SK-N-SH (cell line): ENCODE data around the gene HHIPL1. TPM values are rescaled to one million over a fixed set of nuclear protein-coding genes. Genes with fewer than 3 reads are reported as not detected.

Experiments used
- CTCF ChIA-PET: fragments of 300-600, 350-600 bp; formaldehyde crosslinking; extraction: SDS; loops from one replicate; lab custom pipeline; 2021; lab: Yijun Ruan, JAX
- POLR2A ChIA-PET: fragments of 350-600 bp; sonication (Branson Sonifier 250); formaldehyde crosslinking; extraction: SDS; loops from one replicate; lab custom pipeline; 2020; ENCODE audit warnings: antibody characterized with exemption, inconsistent platforms; lab: Yijun Ruan, JAX
- DNase-seq: peaks from one replicate; pipeline ENCODE4 v3.0.0; 2012
- H2AFZ ChIP-seq: fragments of 200-600 bp; sonication (generic); 2 replicates; pipeline ENCODE4 v1.8.1; 2016; ENCODE audit warnings: antibody characterized with exemption, mild to moderate bottlenecking, low read depth
- H3F3A ChIP-seq: fragments of 200-600 bp; sonication (generic); replicated peaks from 2 replicates; pipeline ENCODE3; 2016; ENCODE audit warnings: antibody characterized with exemption, mild to moderate bottlenecking; ENCODE audit not compliant: insufficient read depth
- H3K27ac ChIP-seq, 2 experiments: fragments of 200-500 bp in 1 of 2; fragments of 200-600 bp in 1 of 2; sonication (Bioruptor generic) in 1 of 2; sonication (generic), shearing (Covaris generic) in 1 of 2; 2 replicates each; pipeline versions ENCODE4 v1.5.1 to v1.6.1; 2014 to 2016; ENCODE audit warnings: low read depth in 2 of 2, inconsistent platforms in 1 of 2, low read length in 1 of 2, mild to moderate bottlenecking in 1 of 2, mixed read lengths in 1 of 2
- H3K27me3 ChIP-seq: fragments of 200-600 bp; sonication (generic), shearing (Covaris generic); 2 replicates; pipeline ENCODE4 v1.6.1; 2016; ENCODE audit warnings: mixed run types; ENCODE audit not compliant: insufficient read depth
- H3K36me3 ChIP-seq, 2 experiments: fragments of 200-500 bp in 1 of 2; fragments of 200-600 bp in 1 of 2; sonication (Bioruptor generic) in 1 of 2; sonication (generic) in 1 of 2; replicated peaks in 1 of 2; 2 replicates each; pipeline versions ENCODE3 to v1.5.1; 2014 to 2016; ENCODE audit warnings: low read length in 1 of 2, mild to moderate bottlenecking in 1 of 2; ENCODE audit not compliant: insufficient read depth in 2 of 2, control insufficient read depth in 1 of 2
- H3K4me1 ChIP-seq, 2 experiments: fragments of 200-500 bp in 1 of 2; fragments of 200-600 bp in 1 of 2; sonication (Bioruptor generic) in 1 of 2; sonication (generic), shearing (Covaris generic) in 1 of 2; 2 replicates each; pipeline versions ENCODE4 v1.5.1 to v1.6.1; 2014 to 2016; ENCODE audit warnings: low read depth in 1 of 2, low read length in 1 of 2, mixed run types in 1 of 2; ENCODE audit not compliant: insufficient read depth in 2 of 2, control insufficient read depth in 1 of 2
- H3K4me2 ChIP-seq: fragments of 200-600 bp; sonication (generic), shearing (Covaris generic); 2 replicates; pipeline ENCODE4 v1.6.1; 2017; ENCODE audit warnings: mixed run types
- H3K4me3 ChIP-seq, 2 experiments: fragments of 200-500 bp in 1 of 2; fragments of 200-600 bp in 1 of 2; sonication (Bioruptor generic) in 1 of 2; sonication (generic), shearing (Covaris generic) in 1 of 2; 2 replicates each; pipeline versions ENCODE4 v1.5.1 to v1.8.1; 2014 to 2016; ENCODE audit warnings: low read depth in 2 of 2, inconsistent platforms in 1 of 2, low read length in 1 of 2, mild to moderate bottlenecking in 1 of 2, mixed read lengths in 1 of 2, moderate library complexity in 1 of 2
- H3K79me2 ChIP-seq: fragments of 200-600 bp; sonication (generic); 2 replicates; pipeline ENCODE4 v1.8.1; 2017; ENCODE audit warnings: mild to moderate bottlenecking; ENCODE audit not compliant: insufficient read depth
- H3K9ac ChIP-seq: fragments of 200-600 bp; sonication (generic); 2 replicates; pipeline ENCODE4 v1.6.1; 2017; ENCODE audit warnings: mixed run types
- H3K9me2 ChIP-seq: fragments of 200-600 bp; sonication (generic); 2 replicates; pipeline ENCODE4 v1.6.1; 2017; ENCODE audit warnings: mixed run types
- H3K9me3 ChIP-seq: fragments of 200-600 bp; sonication (generic); 2 replicates; pipeline ENCODE4 v1.6.1; 2017; ENCODE audit warnings: mixed run types, mild to moderate bottlenecking, moderate library complexity
- H4K20me1 ChIP-seq: fragments of 200-600 bp; sonication (generic); 2 replicates; pipeline ENCODE4 v1.6.1; 2017; ENCODE audit warnings: mild to moderate bottlenecking, mixed run types; ENCODE audit not compliant: insufficient read depth
- ELF1 ChIP-seq: IDR thresholded peaks from 2 replicates; pipeline ENCODE4 v1.4.0; 2012
- EP300 ChIP-seq, 2 experiments: IDR thresholded peaks; 2 replicates each; pipeline versions ENCODE4 v1.4.0 to v1.6.1; 2012; ENCODE audit warnings: borderline replicate concordance in 1 of 2, low read depth in 1 of 2, low read length in 1 of 2
- FOXM1 ChIP-seq: IDR thresholded peaks from 2 replicates; pipeline ENCODE4 v1.4.0; 2012; ENCODE audit warnings: low read depth, mild to moderate bottlenecking
- MEF2A ChIP-seq: IDR thresholded peaks from 2 replicates; pipeline ENCODE4 v1.4.0; 2012; ENCODE audit warnings: low read depth, borderline replicate concordance
- NFIC ChIP-seq: IDR thresholded peaks from 2 replicates; pipeline ENCODE4 v1.4.0; 2012; ENCODE audit warnings: borderline replicate concordance
- POLR2AphosphoS5 ChIP-seq: IDR thresholded peaks from 2 replicates; pipeline ENCODE4 v1.6.1; 2012; ENCODE audit warnings: low read depth, low read length
- RCOR1 ChIP-seq: fragments of 150-350 bp; IDR thresholded peaks from 2 replicates; pipeline ENCODE4 v1.6.1; 2017; ENCODE audit warnings: antibody characterized with exemption, low read length
- TAF1 ChIP-seq: IDR thresholded peaks from 2 replicates; pipeline ENCODE4 v1.6.1; 2012; ENCODE audit warnings: low read depth, mild to moderate bottlenecking, low read length, moderate library complexity, borderline replicate concordance
- TEAD4 ChIP-seq: IDR thresholded peaks from 2 replicates; pipeline ENCODE4 v1.4.0; 2012; ENCODE audit warnings: mild to moderate bottlenecking, borderline replicate concordance; ENCODE audit not compliant: insufficient read depth
- whole genome bisulfite sequencing: methylation state at CpG from one replicate; pipeline ENCODE4 v1.1.6; 2017; ENCODE audit warnings: low lambda C conversion rate; 5-methylcytosine and 5-hydroxymethylcytosine counted together
- polyA plus RNA-seq, 3 experiments: library from polyadenylated mRNA; depleted of rRNA; stranded (reverse); fragments of >200 nt; gene quantifications; 2 replicates each; pipeline ENCODE4 v1.2.3, GENCODE V29; 2012
- TF ChIP-seq, protein P1 (sequence below): IDR thresholded peaks from 2 replicates; pipeline ENCODE4 v1.4.0; 2012; ENCODE audit warnings: low read depth, borderline replicate concordance
- TF ChIP-seq, protein P2 (sequence below): fragments of 150-350 bp; IDR thresholded peaks from 2 replicates; pipeline ENCODE4 v1.6.1; 2016; ENCODE audit warnings: mild to moderate bottlenecking, low read depth, low read length
- TF ChIP-seq, protein P3 (sequence below): fragments of 200-600 bp; sonication (generic); IDR thresholded peaks from 2 replicates; pipeline ENCODE4 v1.6.1; 2017; ENCODE audit warnings: antibody characterized with exemption, mild to moderate bottlenecking, moderate library complexity
- TF ChIP-seq, protein P4 (sequence below): IDR thresholded peaks from 2 replicates; pipeline ENCODE4 v1.4.0; 2012; ENCODE audit warnings: low read depth

HHIPL1 gene
- polyA plus RNA-seq, 1 of the 3 experiments (the other 2 are of a cell fraction), result 0.02 TPM

DNA sequence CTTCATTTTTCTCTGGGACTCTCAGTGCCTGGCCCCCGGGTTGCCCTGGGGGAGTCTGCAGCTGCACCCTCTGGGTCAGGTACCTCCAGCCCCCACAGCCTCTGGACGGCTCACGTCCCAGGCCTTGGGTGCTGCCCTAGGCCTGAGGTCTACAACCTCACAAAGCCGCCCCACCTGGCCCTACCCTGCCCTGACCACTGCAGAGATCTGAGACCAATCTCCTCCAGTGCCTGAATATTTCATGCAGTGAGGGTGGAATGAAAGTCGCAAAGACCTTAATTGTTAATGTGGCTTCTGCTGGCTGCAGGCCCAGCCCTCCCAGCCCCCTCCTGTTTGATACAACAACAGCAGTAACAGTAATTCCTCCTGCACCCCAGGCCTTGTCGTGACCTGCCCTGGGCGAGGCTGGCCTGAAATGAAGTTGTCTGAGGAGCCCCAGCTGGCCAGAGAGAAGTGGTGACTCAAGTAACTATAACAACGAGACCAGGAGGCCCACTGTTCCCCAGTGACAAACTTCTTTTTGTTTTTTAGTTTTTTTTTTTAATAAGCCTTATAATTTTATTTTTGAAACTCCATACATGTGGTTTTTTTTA is 32.1 kb upstream of the HHIPL1 start (continued):
- TF ChIP-seq EP300 (IDR thresholded peaks at IDR 0.05; ENCODE audit: borderline replicate concordance in 1 of 2, low read depth in 1 of 2, low read length in 1 of 2) (no peak), POLR2AphosphoS5 (no peak)

DNA sequence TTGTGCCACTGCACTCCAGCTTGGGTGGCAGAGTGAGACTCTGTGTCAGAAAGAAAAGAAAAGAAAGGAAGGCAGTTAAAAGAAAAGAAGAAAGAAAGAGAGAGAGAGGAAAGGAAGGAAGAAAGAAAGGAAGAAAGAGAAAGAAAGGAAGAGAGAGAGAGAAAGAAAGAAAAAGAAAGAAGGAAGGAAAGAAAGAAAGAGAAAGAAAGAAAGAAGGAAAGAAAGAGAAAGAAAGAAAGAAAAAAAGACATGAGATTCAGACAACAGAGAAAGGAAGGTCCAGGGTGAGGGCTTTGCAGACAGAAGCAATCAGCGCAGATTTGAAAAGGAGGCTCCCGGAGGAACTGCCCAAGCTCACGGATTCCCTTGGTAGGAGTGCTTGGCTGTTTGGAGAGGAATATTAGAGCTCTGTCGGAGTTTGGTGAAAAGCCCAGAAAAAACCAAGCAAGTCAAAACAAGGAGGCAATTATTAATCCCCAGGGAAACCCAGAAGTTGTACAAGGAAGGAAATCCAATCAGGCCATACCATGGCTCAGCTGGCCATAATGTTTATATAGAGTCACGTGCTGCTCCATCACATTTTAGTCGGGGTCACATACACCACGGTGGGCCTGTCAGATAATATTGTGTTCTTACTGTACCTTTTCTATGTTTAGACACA is 29.3 kb upstream of the HHIPL1 start:
- peaks cover 6% of the 10 kb centered on the region for H3F3A ChIP-seq
- no peaks in the 10 kb centered on the region for H3K9me3 ChIP-seq
- peaks cover 19 to 21% of the 10 kb centered on the region in 2 experiments; a peak in 2 of 4 replicates for H3K4me1 ChIP-seq
- H3K4me3 ChIP-seq, result no peak overlapping the region
- no peak for TF ChIP-seq POLR2AphosphoS5
- TF ChIP-seq, protein P1, sequence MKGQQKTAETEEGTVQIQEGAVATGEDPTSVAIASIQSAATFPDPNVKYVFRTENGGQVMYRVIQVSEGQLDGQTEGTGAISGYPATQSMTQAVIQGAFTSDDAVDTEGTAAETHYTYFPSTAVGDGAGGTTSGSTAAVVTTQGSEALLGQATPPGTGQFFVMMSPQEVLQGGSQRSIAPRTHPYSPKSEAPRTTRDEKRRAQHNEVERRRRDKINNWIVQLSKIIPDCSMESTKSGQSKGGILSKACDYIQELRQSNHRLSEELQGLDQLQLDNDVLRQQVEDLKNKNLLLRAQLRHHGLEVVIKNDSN, result no peak
- no peak for TF ChIP-seq ELF1
- TF ChIP-seq MEF2A, result no peak
- TF ChIP-seq, protein P2, sequence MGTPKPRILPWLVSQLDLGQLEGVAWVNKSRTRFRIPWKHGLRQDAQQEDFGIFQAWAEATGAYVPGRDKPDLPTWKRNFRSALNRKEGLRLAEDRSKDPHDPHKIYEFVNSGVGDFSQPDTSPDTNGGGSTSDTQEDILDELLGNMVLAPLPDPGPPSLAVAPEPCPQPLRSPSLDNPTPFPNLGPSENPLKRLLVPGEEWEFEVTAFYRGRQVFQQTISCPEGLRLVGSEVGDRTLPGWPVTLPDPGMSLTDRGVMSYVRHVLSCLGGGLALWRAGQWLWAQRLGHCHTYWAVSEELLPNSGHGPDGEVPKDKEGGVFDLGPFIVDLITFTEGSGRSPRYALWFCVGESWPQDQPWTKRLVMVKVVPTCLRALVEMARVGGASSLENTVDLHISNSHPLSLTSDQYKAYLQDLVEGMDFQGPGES, result no peak
- TF ChIP-seq, protein P3, sequence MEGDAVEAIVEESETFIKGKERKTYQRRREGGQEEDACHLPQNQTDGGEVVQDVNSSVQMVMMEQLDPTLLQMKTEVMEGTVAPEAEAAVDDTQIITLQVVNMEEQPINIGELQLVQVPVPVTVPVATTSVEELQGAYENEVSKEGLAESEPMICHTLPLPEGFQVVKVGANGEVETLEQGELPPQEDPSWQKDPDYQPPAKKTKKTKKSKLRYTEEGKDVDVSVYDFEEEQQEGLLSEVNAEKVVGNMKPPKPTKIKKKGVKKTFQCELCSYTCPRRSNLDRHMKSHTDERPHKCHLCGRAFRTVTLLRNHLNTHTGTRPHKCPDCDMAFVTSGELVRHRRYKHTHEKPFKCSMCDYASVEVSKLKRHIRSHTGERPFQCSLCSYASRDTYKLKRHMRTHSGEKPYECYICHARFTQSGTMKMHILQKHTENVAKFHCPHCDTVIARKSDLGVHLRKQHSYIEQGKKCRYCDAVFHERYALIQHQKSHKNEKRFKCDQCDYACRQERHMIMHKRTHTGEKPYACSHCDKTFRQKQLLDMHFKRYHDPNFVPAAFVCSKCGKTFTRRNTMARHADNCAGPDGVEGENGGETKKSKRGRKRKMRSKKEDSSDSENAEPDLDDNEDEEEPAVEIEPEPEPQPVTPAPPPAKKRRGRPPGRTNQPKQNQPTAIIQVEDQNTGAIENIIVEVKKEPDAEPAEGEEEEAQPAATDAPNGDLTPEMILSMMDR, result no peak
- no peak for TF ChIP-seq FOXM1
- no peak for TF ChIP-seq NFIC
- TF ChIP-seq RCOR1, result no peak
- TF ChIP-seq, protein P4, sequence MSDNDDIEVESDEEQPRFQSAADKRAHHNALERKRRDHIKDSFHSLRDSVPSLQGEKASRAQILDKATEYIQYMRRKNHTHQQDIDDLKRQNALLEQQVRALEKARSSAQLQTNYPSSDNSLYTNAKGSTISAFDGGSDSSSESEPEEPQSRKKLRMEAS, result no peak
- TF ChIP-seq TEAD4, result no peak
- TF ChIP-seq TAF1, result no peak
- TF ChIP-seq, all 33 proteins: peak for 0
- Histone ChIP-seq H4K20me1 (no peaks in the 10 kb centered on the region), H3K4me2 (no peak overlapping the region), H3K9ac (no peak overlapping the region), H3K27ac (no peak overlapping the region), H3K36me3 (no peaks in the 10 kb centered on the region), H2AFZ (no peak overlapping the region), H3K27me3 (no peaks in the 10 kb centered on the region), H3K9me2 (no peaks in the 10 kb centered on the region), H3K79me2 (no peaks in the 10 kb centered on the region)
- ChIA-PET CTCF (interaction anchor here (1.1 to 1.9 kb wide), 2 partner anchors 8 to 99 kb away, joined by 3 to 5 read pairs; no protein-coding TSS in a partner anchor), POLR2A (no interaction called here)
- no peak for DNase-seq
- 76% methylated on average over 7 of the region's 7 CpGs for WGBS
